GM19397 (cell line): ENCODE measurements around the gene STUM.
"Not testable (repeated sequence)": the region's sequence is repeated elsewhere in the genome, so short reads cannot be mapped to it uniquely, and the experiment has no call there.

Experiments used
- ATAC-seq: cut with Tn5 transposase; IDR thresholded peaks from one replicate; pipeline ENCODE4 v1.9.1; 2021; ENCODE audit warnings: mild to moderate bottlenecking, moderate library complexity; ENCODE audit not compliant: unreplicated experiment

The STUM gene

DNA sequence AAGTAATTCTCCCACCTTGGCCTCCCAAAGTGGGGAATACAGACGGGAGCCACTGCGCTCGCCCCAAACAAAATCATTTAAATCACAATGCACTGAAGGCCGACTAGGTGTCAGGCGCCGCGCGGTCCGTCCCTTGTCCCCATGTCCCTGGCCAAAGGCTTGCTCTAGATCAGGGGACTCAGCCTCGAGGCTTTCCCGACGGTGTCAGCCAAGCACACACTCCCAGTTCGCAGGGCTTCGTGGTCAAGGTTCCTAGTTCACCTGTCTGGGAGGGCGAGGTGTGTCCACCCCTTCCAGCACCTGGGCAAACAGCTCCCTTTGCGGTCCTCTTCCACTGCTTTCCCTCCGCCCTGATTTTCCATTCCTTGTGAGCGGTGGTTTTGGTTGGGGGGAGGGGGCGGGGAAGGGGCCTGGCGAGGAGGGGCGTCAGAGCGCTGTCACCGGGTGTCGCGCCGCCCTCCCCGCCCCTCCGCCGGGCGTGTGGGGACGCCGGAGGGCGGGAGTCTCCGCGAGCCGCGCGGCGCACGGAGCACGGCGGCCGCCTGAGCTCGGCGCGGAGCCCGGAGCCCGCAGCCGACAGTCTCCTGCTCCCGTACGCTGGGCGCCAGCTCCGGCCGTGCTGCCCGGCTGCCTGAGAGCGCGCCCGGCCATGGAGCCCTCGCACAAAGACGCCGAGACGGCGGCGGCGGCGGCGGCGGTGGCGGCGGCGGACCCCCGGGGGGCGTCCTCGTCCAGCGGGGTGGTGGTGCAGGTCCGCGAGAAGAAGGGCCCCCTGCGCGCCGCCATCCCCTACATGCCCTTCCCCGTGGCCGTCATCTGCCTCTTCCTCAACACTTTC, at the start of gene STUM:
STUM (plus strand) TSS at position 509 of the 838 bp plus-strand sequence; CDS start at position 650, 141 bp downstream.
- no peak for ATAC-seq

DNA sequence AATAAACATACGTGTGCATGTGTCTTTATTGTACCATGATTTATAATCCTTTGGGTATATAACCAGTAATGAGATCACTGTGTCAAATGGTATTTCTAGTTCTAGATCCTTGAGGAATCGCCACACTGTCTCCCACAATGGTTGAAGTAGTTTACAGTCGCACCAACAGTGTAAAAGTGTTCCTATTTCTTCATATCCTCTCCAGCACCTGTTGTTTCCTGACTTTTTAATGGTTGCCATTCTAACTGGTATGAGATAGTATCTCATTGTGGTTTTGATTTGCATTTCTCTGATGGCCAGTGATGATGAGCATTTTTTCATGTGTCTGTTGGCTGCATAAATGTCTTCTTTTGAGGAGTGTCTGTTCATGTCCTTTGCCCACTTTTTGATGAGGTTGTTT, 48.9 kb upstream of the STUM start:
- not testable (repeated sequence) for ATAC-seq

DNA sequence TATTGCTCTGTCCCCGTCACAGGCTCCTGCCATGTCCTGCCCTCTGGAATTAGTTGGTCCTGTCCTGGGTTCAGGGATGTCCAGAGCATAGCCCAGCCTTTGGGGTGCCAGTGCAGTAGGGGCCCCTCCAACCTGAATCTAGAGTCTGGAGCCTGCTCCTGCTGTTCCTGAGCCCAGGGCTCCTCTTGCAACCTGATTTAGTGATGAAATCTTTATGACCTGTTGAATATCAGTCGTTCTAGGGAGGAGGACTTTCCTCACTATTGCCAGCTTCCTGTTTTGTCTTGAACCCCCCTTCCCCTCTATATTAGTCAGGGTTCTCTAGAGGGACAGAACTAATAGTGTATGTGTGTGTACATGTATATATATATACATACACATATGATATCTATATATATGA, 42.5 kb upstream of the STUM start:
- no peak for ATAC-seq

DNA sequence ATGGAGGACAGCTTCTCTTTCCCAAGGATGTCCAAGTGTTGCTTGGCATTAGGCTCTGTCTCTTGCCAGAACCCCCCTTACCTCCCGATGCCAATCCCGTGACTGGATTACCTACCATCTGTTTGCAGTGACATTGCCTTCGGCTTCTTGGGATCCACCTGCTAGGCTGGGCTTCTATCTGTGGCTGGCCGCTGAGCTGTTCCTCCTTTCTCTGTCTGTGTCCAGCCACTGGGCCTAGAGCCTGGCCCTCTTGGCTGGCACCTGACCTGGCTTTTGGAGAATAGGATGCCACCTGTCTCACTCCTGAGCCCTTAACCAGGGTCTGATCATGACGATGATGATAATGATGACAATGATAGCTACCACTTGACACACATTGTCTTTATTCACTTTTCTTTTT, 41.6 kb upstream of the STUM start:
- ATAC-seq = no peak

DNA sequence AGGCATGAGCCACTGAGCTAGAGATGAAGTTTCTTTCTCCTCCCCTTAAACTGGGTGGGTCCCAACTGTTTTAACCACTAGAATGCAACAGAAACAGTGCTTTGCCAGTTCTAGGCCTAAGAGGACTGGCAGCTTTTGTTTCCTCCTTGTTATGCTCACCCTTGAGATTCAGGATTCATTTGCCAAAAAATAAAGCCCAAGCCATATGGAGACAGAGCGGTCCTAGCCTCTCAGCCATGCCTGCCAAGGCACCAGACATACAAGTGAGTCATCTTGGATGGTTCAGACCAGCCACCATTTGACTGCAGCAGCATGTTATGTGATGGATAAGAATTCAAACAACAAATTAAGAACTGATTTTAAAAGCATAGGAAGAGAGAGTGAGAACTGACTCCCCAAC, 38.1 kb upstream of the STUM start:
- ATAC-seq = no peak

- no peak for ATAC-seq
Observed at GRCh38 chr1:226511296-226511695, 37.3 kb upstream of the STUM start.

DNA sequence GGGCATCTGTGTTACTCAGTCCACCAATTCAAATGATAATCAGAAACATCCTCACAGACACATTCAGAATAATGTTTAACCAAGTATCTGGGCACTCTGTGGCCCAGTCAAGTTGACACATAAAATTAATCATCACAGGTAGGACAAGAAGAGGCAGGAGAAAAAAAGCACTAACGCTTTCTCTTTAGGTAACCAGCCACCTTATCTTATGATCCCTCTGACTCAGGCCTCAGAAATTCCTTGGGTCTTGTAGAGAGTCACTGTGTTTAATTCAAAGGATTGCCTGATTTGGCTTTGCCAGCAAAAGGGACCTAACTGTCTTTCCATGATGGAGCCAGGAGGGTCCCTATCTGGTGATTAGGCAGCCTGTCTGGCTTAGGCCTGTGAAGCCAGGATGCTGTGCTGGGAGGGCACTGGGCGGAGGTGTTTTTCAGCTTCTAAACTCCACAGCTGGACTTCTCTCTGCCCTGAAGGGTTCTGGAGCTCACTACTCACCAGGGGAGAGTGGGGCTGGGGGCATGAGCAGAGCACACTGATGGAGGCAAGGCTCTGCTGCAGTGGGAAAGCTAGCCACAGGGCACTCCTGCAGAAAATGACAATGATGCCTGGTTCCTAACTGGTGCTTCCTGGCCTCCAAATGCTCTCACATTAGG, 36.4 kb upstream of the STUM start:
- ATAC-seq = no peak

- no peak for ATAC-seq
Observed at GRCh38 chr1:226518375-226518774, 30.2 kb upstream of the STUM start.

- ATAC-seq = no peak
Observed at GRCh38 chr1:226519135-226519534, 29.4 kb upstream of the STUM start.

- no peak for ATAC-seq
Observed at GRCh38 chr1:226519716-226520598, 28.6 kb upstream of the STUM start.

DNA sequence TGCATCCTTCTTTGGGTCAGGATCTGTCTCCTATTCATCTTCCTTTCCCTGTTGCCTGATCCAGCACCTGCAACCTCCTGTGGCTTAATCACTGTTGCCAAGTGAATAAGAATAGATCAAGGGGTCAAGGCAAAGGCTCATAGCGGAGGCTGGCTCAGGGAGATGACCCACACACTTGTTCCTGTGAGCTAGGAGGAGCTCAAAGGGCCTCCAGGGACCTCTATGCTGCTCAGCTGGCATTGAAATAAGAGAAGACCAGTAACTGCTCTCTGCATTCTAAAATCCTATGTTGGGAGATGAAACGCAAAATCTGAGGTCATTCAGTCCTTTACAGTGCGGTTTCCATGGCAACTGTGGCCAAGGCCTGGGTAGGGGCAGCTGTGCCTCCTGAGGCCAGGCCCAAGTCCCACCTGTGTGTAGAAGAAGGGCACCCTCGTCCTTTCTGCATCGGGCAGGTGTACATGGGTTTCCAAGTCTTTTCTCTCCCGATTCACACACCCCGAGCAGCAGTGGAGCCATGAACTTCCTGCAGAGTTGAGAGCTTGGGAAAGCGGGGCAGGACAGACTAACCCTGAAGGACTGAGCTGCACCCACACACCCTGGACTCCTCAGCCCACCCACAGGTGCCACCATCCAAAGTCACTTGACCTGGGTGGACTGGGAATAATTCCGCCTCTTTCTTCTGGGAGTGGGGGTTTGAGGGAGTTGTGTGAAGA, 27.8 kb upstream of the STUM start:
- no peak for ATAC-seq

GRCh38 chr1:226523646-226524406, 24.7 kb upstream of the STUM start:
- no peak for ATAC-seq

DNA sequence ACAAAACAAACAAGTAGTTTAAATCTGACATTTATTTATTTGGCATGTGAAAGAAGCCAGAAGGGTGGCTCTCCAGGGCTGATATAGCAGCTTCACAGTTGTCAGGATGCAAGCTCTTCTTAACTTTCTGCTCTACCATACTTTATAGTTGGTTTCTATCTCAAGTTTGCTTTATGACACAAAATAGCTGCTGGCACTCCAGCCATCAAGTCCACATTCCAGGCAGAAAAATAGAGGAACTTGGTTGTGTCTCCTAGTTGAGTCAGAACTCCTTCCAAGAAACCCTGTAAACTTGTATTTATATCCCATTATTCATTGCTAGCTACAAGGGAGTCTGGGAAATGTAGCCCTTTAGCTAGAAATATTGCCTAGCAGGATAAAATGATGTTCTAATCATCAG, 24.0 kb upstream of the STUM start:
- ATAC-seq = no peak

DNA sequence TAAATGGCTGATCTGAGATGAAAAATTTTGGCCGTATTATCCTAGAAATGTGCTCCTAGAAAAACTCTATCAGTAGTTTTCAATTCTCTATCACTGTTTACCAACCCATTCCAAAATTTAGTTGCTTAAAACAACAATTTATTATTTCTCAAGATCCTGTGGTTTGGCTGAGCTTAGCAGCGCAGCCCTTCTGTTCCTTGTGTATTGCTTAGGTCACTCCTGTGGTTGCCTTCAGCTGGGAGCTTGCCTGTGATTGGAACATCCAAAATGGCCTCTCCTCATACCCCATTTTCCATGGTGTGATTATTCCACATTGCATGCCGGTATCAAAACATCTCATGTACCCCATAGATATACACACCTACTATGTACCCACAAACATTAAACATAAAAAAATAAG, 22.8 kb upstream of the STUM start:
- ATAC-seq = no peak

- ATAC-seq = no peak
Observed at GRCh38 chr1:226526801-226527595, 21.6 kb upstream of the STUM start.

- no peak for ATAC-seq
Observed at GRCh38 chr1:226529891-226530290, 18.7 kb upstream of the STUM start.

DNA sequence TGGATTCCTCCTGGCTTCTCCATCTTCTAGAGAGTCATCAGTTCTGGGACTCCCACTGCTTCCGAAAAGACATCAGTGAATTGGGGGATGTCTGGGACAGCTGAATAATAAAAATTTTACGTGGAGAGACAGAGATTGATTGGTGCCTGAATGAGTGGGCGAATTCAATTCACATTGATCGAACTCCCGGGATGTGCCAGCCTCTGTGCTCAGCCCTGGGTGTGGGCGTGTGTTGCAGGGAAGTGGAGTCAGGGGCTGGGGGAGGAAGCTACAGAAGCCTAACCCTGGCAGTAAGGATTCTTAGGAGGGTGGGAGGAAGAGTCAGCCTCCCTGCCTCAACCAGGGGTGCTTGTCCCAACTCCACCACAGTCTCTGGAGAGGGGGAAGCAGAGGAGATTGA, 18.0 kb upstream of the STUM start:
- ATAC-seq = no peak

DNA sequence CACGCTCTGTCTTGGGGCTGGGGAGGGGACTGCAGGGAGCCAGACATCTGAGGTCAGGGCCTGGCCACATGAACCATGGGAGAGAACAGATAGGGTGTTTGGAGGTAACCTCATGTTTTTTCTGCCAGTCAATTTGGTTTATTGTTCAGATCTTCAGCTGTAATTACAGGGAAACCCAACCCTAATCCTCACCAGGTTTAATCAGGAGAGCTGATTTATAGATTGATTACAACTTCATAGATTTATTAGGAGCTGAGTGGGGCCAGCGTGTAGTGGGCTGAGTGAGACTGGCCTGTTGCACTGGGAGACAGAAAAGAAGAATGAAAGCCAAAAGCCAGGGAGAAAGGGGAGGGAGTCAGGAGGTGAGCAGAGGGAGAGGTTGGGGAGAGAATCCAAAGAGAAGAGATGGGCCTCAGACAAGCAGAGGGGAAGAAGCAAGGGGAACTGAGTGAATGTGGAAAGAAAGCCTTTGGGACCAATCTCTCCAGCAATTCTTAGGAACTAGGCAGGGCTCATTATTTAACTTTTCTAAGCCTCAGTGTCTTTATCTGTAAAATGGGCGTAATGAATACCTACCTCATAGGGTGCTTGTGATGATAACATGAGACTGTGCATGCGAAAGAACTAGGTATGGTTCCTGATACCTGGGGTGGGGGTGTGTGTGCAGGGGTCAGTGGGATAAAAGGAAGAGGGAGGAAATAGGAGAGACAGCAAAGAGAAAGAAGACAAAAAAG, 17.0 kb upstream of the STUM start:
- no peak for ATAC-seq

DNA sequence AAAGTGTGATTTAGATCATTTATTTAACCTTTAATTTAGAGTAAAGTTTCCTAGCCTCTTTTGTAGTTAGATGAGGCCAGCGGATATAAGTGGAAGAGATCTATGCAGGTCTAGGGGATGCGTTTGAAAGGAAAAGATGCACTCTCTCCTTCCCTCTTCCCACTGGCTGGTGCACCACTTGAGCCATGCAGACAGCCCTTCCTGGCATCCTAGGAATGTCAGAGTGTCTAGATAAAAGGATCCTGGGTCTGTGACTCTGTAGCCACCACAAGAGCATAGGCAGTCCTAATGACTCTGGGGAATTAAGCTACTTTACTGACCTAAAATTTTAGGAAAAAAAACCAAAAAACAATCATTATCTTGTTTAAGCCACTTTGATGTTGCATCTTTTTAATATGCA, 16.0 kb upstream of the STUM start:
- no peak for ATAC-seq
